ENCODE measurements around the gene GSTA4.
"Not testable (repeated sequence)": the region's sequence is repeated elsewhere in the genome, so short reads cannot be mapped to it uniquely, and the experiment has no call there.

GSTA4 gene

GRCh38 chr6:53026526-53026925 is 31.4 kb upstream of the GSTA4 start:
- Mint-ChIP-seq H3K4me3 (no peak overlapping the region), H3K27ac (no peak overlapping the region), H3K27me3 (no peaks in the 10 kb centered on the region), H3K4me1 (peaks cover 4% of the 10 kb centered on the region), H3K36me3 (peaks cover 27% of the 10 kb centered on the region), H3K9me3 (no peaks in the 10 kb centered on the region)

DNA sequence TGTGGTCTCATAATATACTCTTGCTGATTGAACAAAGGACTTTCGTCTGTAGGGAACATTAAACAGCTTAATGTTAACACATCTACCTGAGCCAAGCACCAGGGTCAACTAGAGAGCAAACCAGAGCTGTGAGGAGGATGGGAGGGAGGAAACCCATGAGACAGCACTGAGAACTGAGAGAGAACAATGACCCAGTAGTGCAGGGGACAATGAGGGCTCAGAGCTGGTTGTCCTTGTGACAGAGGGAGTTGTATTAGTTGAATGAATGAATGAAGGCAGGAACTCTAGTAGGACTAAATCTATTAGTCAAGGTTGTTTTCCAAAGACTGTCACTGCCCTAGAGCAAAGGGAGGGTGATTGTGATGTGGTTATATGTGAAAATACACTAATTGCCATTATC is 28.2 kb upstream of the GSTA4 start:
- Mint-ChIP-seq H3K27ac (no peak overlapping the region), H3K9me3 (no peaks in the 10 kb centered on the region), H3K4me3 (no peak overlapping the region), H3K27me3 (no peaks in the 10 kb centered on the region), H3K36me3 (peaks cover 24% of the 10 kb centered on the region), H3K4me1 (peaks cover 17% of the 10 kb centered on the region)

DNA sequence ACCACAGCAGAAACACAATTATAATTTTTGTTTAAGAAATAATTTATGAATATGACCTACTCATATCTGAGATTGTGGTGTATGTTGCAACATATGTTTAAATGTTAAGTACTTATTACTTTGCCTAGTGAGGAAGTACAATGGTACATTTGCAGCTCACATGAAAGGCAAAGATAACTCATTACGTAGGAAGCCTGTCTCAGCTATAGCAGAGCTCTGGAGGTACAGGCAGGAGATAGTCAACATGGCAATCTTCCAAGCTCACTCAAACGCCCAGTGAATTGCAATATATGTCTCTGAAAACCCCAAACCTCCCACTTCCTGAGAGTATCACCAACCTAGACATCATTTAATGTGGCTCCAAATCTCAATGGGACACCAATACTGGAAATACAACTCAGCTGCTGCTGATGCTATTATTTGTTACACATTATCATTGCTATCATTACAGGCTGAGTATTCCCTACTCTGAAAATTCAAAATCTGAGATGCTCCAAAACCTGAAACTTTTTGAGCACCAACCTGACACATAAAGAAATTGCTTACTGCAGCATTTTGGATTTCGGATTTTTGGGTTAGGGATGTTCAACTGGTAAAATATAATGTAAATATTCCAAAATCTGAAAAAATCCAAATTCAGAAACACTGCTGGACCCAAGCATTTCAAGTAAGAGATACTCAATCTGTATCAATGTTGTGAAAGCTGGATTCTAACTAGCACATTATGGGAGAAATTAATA is 25.1 kb upstream of the GSTA4 start:
- H3K4me1 Mint-ChIP-seq, result peaks cover 17% of the 10 kb centered on the region
- no peak overlapping the region for H3K4me3 Mint-ChIP-seq
- H3K9me3 Mint-ChIP-seq, result no peaks in the 10 kb centered on the region
- H3K27ac Mint-ChIP-seq, result no peak overlapping the region
- H3K36me3 Mint-ChIP-seq, result peaks cover 29% of the 10 kb centered on the region
- H3K27me3 Mint-ChIP-seq, result no peaks in the 10 kb centered on the region

DNA sequence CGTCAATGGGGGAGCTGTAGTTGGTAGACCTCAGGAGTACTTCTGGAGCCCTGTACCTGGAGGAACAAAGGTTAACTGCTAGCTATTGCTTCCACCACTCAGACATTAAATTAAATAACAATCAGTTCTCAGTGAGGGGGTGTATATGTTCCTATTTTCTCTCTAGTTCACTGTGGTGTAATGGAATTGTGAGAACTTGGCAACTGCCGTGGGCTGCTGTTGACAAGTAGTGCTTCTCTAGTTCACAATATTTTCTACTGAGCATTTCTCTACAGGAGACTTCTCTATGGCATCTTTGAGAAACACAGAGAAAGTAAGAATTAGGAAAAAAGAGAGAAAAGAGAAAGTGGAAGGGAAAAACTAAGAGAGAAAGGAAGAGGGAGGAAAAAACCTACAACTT is 23.4 kb upstream of the GSTA4 start:
- Mint-ChIP-seq H3K4me3 (no peak overlapping the region), H3K4me1 (peaks cover 14% of the 10 kb centered on the region), H3K27ac (no peak overlapping the region), H3K27me3 (no peaks in the 10 kb centered on the region), H3K36me3 (peaks cover 26% of the 10 kb centered on the region), H3K9me3 (no peaks in the 10 kb centered on the region)

GRCh38 chr6:53015486-53015885 is 20.4 kb upstream of the GSTA4 start:
- Mint-ChIP-seq H3K9me3 (no peaks in the 10 kb centered on the region), H3K4me1 (peaks cover 5% of the 10 kb centered on the region), H3K27me3 (no peaks in the 10 kb centered on the region), H3K27ac (no peak overlapping the region), H3K36me3 (peaks cover 30% of the 10 kb centered on the region), H3K4me3 (no peak overlapping the region)

- Mint-ChIP-seq H3K9me3 (no peaks in the 10 kb centered on the region), H3K27me3 (no peaks in the 10 kb centered on the region), H3K4me3 (no peak overlapping the region), H3K4me1 (no peaks in the 10 kb centered on the region), H3K27ac (no peak overlapping the region), H3K36me3 (peaks cover 37% of the 10 kb centered on the region)
Observed at GRCh38 chr6:53014744-53015143, 19.7 kb upstream of the GSTA4 start.

GRCh38 chr6:53014063-53014462 is 19.0 kb upstream of the GSTA4 start:
- H3K36me3 Mint-ChIP-seq, result peaks cover 40% of the 10 kb centered on the region
- no peaks in the 10 kb centered on the region for H3K4me1 Mint-ChIP-seq
- H3K4me3 Mint-ChIP-seq, result no peak overlapping the region
- no peaks in the 10 kb centered on the region for H3K27me3 Mint-ChIP-seq
- no peak overlapping the region for H3K27ac Mint-ChIP-seq
- H3K9me3 Mint-ChIP-seq, result no peaks in the 10 kb centered on the region

- Mint-ChIP-seq H3K4me1 (no peaks in the 10 kb centered on the region), H3K27me3 (no peaks in the 10 kb centered on the region), H3K27ac (no peak overlapping the region), H3K9me3 (no peaks in the 10 kb centered on the region), H3K4me3 (no peak overlapping the region), H3K36me3 (peaks cover 30% of the 10 kb centered on the region)
Observed at GRCh38 chr6:53011979-53012378, 16.9 kb upstream of the GSTA4 start.

DNA sequence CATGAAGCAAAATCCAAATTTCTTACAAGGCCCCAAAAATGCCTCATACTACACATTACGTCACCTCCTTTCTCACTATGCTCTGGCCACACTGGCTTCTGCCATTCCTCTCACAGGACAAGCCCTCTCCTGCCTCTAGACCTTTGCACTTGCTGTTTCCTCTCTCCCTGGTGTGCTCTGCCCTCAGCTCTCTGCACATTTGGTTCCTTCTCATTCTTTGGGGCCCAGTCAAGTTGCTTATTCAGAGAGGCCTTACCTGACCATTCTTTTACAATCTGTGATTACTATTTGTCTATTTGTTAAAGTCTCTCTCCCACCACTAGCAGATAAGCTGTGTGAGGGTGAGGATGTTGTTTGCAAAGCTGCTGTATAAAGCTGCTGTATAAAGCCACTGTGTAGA is 15.4 kb upstream of the GSTA4 start:
- H3K36me3 Mint-ChIP-seq, result peaks cover 28% of the 10 kb centered on the region
- H3K9me3 Mint-ChIP-seq, result no peaks in the 10 kb centered on the region
- no peaks in the 10 kb centered on the region for H3K4me1 Mint-ChIP-seq
- H3K27me3 Mint-ChIP-seq, result no peaks in the 10 kb centered on the region
- no peak overlapping the region for H3K4me3 Mint-ChIP-seq
- H3K27ac Mint-ChIP-seq, result no peak overlapping the region

DNA sequence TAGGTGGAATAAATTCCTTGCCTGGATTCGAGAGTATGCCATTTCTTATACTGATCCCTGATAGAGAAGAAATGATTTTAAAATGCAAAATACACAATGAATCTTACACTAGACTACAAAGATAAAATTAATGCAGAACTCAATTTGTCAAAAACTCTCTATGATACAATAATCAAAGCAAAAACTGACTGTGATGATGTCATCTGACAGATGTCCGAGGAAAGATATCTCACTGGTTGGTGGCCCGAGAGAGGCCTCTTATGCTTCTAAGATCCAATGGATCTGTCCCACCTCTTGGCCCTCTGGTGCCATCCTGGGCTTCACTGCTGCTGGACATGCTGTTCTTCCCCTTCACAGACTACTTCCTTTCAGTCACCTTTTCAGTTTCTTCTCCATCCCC is 14.4 kb upstream of the GSTA4 start:
- no peak overlapping the region for H3K27ac Mint-ChIP-seq
- H3K27me3 Mint-ChIP-seq, result no peaks in the 10 kb centered on the region
- no peak overlapping the region for H3K4me3 Mint-ChIP-seq
- H3K36me3 Mint-ChIP-seq, result peaks cover 27% of the 10 kb centered on the region
- no peaks in the 10 kb centered on the region for H3K9me3 Mint-ChIP-seq
- no peaks in the 10 kb centered on the region for H3K4me1 Mint-ChIP-seq

- Mint-ChIP-seq H3K27ac (no peak overlapping the region), H3K4me3 (no peak overlapping the region), H3K27me3 (no peaks in the 10 kb centered on the region), H3K9me3 (no peaks in the 10 kb centered on the region), H3K36me3 (peaks cover 26% of the 10 kb centered on the region), H3K4me1 (no peaks in the 10 kb centered on the region)
Observed at GRCh38 chr6:53009056-53009455, 14.0 kb upstream of the GSTA4 start.

DNA sequence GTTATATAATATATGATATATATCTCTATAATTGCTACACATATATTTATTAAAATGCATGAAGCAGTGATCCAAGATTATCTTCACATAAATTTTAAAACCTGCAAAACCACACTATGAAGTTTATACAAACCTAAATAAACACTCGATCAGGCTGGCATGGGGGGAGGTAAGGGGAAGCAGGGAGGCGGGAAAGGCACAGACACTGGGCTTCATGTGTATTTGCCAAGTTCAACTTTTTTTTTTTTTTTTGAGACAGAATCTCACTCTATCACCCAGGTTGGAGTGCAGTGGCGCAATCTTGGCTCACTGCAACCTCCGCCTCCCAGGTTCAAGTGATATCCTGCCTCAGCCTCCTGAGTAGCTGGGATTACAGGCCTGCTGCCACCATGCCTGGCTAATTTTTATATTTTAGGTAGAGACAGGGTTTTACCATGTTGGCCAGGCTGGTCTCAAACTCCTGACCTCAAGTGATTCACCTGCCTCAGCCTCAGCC is 13.2 kb upstream of the GSTA4 start:
- not testable (repeated sequence) for H3K9me3 Mint-ChIP-seq, H3K27ac Mint-ChIP-seq, H3K4me3 Mint-ChIP-seq, H3K4me1 Mint-ChIP-seq, H3K27me3 Mint-ChIP-seq
- H3K36me3 Mint-ChIP-seq, result peaks cover 23% of the 10 kb centered on the region

DNA sequence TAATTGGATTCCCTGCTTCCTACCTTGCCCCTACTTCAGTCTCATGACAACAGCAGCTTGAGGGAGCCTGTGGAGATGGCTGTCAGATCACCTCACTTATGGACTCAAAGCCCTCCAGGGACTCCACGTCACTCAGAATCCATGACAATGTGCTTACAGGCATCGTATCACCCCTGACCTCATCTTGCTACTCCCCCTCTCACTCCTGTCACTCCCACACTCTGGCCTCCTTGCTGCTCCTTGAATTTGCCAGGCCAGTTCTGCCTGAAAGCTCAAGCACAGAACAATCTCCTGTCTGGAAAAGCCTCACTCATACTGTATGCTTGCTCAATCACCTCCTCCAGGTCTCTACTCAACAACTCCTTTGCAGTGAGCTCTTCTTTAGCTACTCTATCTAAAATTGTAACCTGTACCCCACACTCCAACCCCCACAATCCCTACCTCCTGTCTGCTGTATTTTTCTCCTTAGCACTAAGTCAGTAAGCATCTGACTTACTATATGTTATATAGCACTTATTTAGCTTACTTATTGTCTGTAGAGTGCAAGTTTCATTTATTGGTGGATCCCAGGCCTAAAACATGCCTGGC is 10.7 kb upstream of the GSTA4 start:
- Mint-ChIP-seq H3K4me3 (no peak overlapping the region), H3K27ac (no peak overlapping the region), H3K4me1 (no peaks in the 10 kb centered on the region), H3K36me3 (peaks cover 18% of the 10 kb centered on the region), H3K27me3 (no peaks in the 10 kb centered on the region), H3K9me3 (no peaks in the 10 kb centered on the region)

DNA sequence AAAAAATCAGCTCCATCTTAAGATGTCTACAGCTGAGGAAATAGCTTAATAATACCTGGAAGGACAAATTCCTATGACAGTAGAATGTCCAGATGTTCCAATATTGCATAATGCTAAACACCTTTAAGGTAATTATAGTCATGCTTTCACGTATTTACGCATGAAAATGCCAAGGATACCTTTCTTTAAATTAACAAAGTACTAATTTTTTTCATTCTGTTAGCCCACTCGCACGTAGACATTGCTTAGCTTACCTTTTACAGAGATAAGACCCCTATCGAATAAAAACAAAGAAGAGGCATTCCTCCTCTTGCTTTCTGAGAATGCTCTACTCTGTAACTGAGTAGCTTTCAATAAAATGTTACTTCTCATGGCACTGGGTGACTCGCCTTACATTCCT is 4.4 kb upstream of the GSTA4 start:
- Mint-ChIP-seq H3K27me3 (peaks cover 1% of the 10 kb centered on the region), H3K4me1 (peaks cover 18% of the 10 kb centered on the region), H3K4me3 (no peak overlapping the region), H3K36me3 (no peaks in the 10 kb centered on the region), H3K27ac (no peak overlapping the region), H3K9me3 (no peaks in the 10 kb centered on the region)

- Mint-ChIP-seq H3K9me3 (no peaks in the 10 kb centered on the region), H3K27ac (no peak overlapping the region), H3K36me3 (no peaks in the 10 kb centered on the region), H3K27me3 (peaks cover 1% of the 10 kb centered on the region), H3K4me1 (peaks cover 21% of the 10 kb centered on the region), H3K4me3 (no peak overlapping the region)
Observed at GRCh38 chr6:52998603-52999002, 3.5 kb upstream of the GSTA4 start.

GRCh38 chr6:52995913-52996645 is 995 bp upstream of the GSTA4 start:
- Mint-ChIP-seq H3K4me1 (peaks cover 27% of the 10 kb centered on the region), H3K9me3 (no peaks in the 10 kb centered on the region)

More at GRCh38 chr6:52995913-52996645, 995 bp upstream of the GSTA4 start:
- Mint-ChIP-seq H3K4me3 (peak overlapping the region; percentile 96), H3K27me3 (peaks cover 1% of the 10 kb centered on the region), H3K36me3 (no peaks in the 10 kb centered on the region), H3K27ac (peak overlapping the region; percentile 100)

Measured in activated naive CD4-positive, alpha-beta T cell treated with anti-CD3 and anti-CD28 coated beads, Interleukin-2, amount 50 U/mL, for 24 hours (primary cell).